GM10248 (cell line): ENCODE results near the gene RANBP1.
A peak's percentile ranks its signal among the peaks of the same experiment; 100 is the strongest.

Source experiments
- CTCF ChIA-PET: fragments of 300-600 bp; sonication (Branson Sonifier 250); formaldehyde crosslinking; extraction: SDS; loops from one replicate; lab custom pipeline; 2021; ENCODE audit warnings: antibody characterized with exemption; lab: Yijun Ruan, JAX
- POLR2A ChIA-PET: fragments of 350-650 bp; sonication (Branson Sonifier 250); formaldehyde crosslinking; extraction: SDS; loops from one replicate; lab custom pipeline; 2020; ENCODE audit warnings: antibody characterized with exemption; lab: Yijun Ruan, JAX
- DNase-seq: peaks from one replicate; pipeline ENCODE4 v3.0.0; 2012; ENCODE audit errors: extremely low spot score
- TF ChIP-seq, protein P1 (sequence below): IDR thresholded peaks from 2 replicates; pipeline ENCODE4 v1.5.1; 2012; ENCODE audit warnings: mild to moderate bottlenecking, low read depth; ENCODE audit errors: extremely low read depth, missing control alignments, control extremely low read depth

Gene RANBP1

GRCh38 chr22:20142711-20143621 is 27.1 kb downstream of the RANBP1 start:
- POLR2A ChIA-PET = no interaction called here
- CTCF ChIA-PET = no interaction called here
- DNase-seq = no peak
- TF ChIP-seq, protein P1, sequence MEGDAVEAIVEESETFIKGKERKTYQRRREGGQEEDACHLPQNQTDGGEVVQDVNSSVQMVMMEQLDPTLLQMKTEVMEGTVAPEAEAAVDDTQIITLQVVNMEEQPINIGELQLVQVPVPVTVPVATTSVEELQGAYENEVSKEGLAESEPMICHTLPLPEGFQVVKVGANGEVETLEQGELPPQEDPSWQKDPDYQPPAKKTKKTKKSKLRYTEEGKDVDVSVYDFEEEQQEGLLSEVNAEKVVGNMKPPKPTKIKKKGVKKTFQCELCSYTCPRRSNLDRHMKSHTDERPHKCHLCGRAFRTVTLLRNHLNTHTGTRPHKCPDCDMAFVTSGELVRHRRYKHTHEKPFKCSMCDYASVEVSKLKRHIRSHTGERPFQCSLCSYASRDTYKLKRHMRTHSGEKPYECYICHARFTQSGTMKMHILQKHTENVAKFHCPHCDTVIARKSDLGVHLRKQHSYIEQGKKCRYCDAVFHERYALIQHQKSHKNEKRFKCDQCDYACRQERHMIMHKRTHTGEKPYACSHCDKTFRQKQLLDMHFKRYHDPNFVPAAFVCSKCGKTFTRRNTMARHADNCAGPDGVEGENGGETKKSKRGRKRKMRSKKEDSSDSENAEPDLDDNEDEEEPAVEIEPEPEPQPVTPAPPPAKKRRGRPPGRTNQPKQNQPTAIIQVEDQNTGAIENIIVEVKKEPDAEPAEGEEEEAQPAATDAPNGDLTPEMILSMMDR = no peak

DNA sequence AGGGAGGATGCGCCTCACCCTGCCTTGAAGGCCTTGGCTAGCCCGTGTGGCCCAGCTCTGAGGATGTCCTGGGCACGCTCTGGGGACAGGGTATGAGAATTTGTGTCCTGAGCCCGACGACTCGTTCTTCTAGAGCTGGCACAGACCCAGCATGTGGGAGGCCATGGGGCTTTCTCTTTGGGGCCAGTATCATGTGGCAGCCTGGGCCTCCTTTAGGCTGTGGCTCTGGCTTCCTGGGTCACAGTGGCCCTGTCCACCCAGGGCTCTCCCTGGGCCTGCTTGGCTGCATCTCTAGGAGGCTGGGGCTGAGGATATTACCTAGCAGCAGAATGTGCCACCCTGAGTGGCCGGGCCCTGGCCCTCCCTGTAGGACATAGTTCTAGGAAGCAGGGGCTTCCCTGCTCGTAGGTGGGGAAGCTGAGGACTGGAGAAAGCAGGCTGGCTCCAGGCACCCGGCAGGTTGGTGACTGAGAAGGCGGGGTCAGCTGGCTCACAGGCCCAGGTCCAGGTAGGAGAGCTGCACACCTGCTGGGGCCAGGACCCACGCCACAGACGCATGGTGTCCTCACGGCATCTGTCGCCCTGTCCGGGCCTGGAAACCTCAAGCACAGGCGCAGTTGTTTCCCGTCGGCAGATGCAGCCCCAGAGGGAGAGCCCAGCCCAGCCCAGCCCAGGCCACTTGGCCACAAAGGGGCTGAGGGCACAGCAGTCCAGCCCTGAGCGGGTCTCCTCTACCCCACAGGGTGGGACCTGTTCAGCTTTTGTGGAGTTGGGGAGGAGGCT is 28.2 kb downstream of the RANBP1 start:
- CTCF ChIA-PET = interaction anchor here (1.5 kb wide), 1 partner anchor 13 kb away, joined by 4 read pairs; no protein-coding TSS in a partner anchor
- no peak for DNase-seq
- POLR2A ChIA-PET = no interaction called here
- TF ChIP-seq, protein P1 = no peak

DNA sequence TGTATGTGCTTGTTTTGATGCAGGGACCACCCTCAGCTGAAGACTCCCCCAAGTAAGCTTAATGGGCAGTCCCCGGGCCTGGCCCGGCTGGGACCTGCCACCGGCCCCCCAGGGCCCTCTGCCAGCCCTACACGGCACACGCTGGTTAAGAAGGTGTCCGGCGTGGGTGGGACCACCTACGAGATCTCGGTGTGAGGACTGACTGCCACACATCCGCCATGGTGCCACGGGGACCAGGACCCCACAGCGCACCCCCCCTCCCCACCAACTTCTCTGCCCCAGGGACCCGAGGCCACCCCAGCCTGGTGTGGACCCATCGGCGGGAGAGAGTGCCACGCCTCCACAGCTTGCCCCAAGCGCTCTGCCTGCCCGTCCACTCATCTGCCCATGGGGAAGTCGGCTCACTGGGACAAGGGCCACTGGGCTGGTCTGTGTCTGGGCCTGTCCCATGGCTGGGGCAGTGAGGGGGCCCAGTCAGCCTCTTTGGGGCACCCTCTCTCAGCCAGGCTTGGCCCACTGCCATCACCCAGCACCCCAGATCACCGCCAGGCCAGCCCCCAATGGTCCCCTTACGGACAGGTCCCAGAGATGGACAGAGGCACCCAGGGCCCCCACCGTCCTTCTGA is 29.4 kb downstream of the RANBP1 start:
- CTCF ChIA-PET = interaction anchor here (1.5 kb wide), 1 partner anchor 12 kb away, joined by 4 read pairs; no protein-coding TSS in a partner anchor
- DNase-seq = no peak
- POLR2A ChIA-PET = no interaction called here
- TF ChIP-seq, protein P1 = no peak

DNA sequence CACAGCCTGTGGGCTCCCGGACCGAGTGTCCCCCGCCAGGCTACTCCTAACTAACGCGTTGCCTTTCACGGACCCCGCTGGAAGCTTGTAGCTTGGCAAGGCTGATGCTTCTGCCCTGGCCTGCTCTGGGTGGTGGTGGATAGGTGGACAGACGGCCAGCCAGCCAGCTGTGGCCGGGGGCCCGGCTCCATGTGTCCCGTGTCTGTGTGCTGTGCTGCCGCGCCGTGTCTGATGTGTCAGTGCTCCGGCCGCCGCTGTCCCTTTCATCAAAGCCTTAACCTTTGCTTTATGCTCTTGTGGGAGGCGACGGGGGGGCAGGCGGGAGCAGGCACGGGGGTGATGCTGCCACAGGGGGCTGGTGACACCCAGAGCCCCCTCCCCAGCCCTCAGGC is 29.9 kb downstream of the RANBP1 start:
- no peak for DNase-seq
- TF ChIP-seq, protein P1 = no peak
- ChIA-PET POLR2A (no interaction called here), CTCF (no interaction called here)

GRCh38 chr22:20146777-20147176 is 30.9 kb downstream of the RANBP1 start:
- TF ChIP-seq, protein P1 = no peak
- DNase-seq = peak; percentile 83
- CTCF ChIA-PET = interaction anchor here (1.0 kb wide), 1 partner anchor 10 kb away, joined by 3 read pairs; no protein-coding TSS in a partner anchor
- POLR2A ChIA-PET = no interaction called here
